ENCODE measurements around the gene CORO7.

The CORO7 gene

GRCh38 chr16:4369007-4369733, 47.2 kb downstream of the CORO7 start:
- DNase-seq, result no peak

GRCh38 chr16:4367393-4367856, 49.0 kb downstream of the CORO7 start:
- no peak for DNase-seq

- no peak for DNase-seq
These were observed 50.4 kb downstream of the CORO7 start for GRCh38 chr16:4366016-4366415.

- DNase-seq, result no peak
These were observed 50.8 kb downstream of the CORO7 start for GRCh38 chr16:4365615-4366014.

- no peak for DNase-seq
These were observed 51.4 kb downstream of the CORO7 start for GRCh38 chr16:4365014-4365406.

- no peak for DNase-seq
These were observed 52.0 kb downstream of the CORO7 start for GRCh38 chr16:4364196-4365013.

GRCh38 chr16:4362476-4363135, 53.8 kb downstream of the CORO7 start:
- DNase-seq, result no peak

- DNase-seq, result no peak
These were observed 54.5 kb downstream of the CORO7 start for GRCh38 chr16:4361944-4362311.

GRCh38 chr16:4361033-4361943, 55.1 kb downstream of the CORO7 start:
- no peak for DNase-seq

- DNase-seq, result no peak
These were observed 55.8 kb downstream of the CORO7 start for GRCh38 chr16:4360538-4361021.

- DNase-seq, result no peak
These were observed 56.5 kb downstream of the CORO7 start for GRCh38 chr16:4359914-4360313.

GRCh38 chr16:4358831-4359561, 57.4 kb downstream of the CORO7 start:
- DNase-seq, result no peak

- no peak for DNase-seq
These were observed 58.2 kb downstream of the CORO7 start for GRCh38 chr16:4358236-4358635.

GRCh38 chr16:4356820-4357219, 59.6 kb downstream of the CORO7 start:
- no peak for DNase-seq

GRCh38 chr16:4354512-4355409, 61.6 kb downstream of the CORO7 start:
- no peak for DNase-seq

GRCh38 chr16:4353675-4354074, 62.7 kb downstream of the CORO7 start:
- DNase-seq, result no peak

GRCh38 chr16:4352843-4353242, 63.6 kb downstream of the CORO7 start:
- DNase-seq, result no peak

GRCh38 chr16:4351880-4352279, 64.5 kb downstream of the CORO7 start:
- DNase-seq, result no peak

- DNase-seq, result peak; percentile 92
These were observed 65.4 kb downstream of the CORO7 start, which contains the start of gene PAM16 for GRCh38 chr16:4350787-4351659. Gene PAM16 (minus strand): TSS chr16:4351321. CDS start chr16:4351234, 87 bp downstream.

Data from DMS 273 treated with DMSO at 0.1 percent for 48 hours (cell line).